GM12892 (cell line): ENCODE measurements around the gene CXCL12.

ENCODE experiments used
- POLR2A ChIP-seq: IDR thresholded peaks from 2 replicates; pipeline ENCODE4 v1.6.1; 2011; ENCODE audit warnings: low read depth, low read length, control low read depth
- POLR2AphosphoS5 ChIP-seq: IDR thresholded peaks from 2 replicates; pipeline ENCODE4 v1.6.1; 2011; ENCODE audit warnings: low read depth, low read length, control low read depth
- TAF1 ChIP-seq: IDR thresholded peaks from 2 replicates; pipeline ENCODE4 v1.6.1; 2011; ENCODE audit warnings: low read depth, mild to moderate bottlenecking, control low read depth, low read length, borderline replicate concordance

DNA sequence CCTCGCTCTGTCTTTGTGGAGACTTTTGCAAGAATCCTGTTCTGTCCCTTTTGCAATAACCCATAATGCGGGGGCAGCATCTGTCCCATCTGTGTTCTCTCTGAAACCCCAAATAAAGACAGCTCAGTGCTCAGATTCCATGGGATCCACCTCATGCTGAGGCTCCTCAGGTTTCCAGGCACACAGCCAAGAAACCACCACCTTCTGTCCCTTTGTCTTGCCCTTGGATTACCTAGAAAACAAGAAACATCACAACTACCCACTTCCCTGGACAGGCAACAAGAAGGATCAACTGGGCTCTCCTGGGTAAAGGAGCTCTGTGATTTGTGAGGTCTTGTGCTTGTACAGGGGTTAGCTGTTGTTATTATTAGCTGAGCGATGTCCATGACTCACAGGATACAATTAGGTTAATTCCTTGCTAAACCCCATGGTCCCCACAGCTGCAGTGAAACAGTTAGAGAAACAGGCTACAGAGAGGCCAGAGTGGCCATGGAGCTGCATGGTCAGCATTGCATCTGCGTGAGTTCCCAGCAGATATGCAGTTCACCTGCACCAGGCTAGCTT lies 50.2 kb downstream of the CXCL12 start:
- TF ChIP-seq POLR2AphosphoS5 (no peak), POLR2A (no peak), TAF1 (no peak)
